HG02870 (cell line): ENCODE measurements around the gene CLINT1.
A peak's percentile ranks its signal among the peaks of the same experiment; 100 is the strongest.
"Not testable (repeated sequence)": the region's sequence is repeated elsewhere in the genome, so short reads cannot be mapped to it uniquely, and the experiment has no call there.

Experiments
- ATAC-seq: cut with Tn5 transposase; IDR thresholded peaks from one replicate; pipeline ENCODE4 v1.9.1; 2021; ENCODE audit warnings: mild to moderate bottlenecking, moderate library complexity; ENCODE audit not compliant: unreplicated experiment

Gene CLINT1

DNA sequence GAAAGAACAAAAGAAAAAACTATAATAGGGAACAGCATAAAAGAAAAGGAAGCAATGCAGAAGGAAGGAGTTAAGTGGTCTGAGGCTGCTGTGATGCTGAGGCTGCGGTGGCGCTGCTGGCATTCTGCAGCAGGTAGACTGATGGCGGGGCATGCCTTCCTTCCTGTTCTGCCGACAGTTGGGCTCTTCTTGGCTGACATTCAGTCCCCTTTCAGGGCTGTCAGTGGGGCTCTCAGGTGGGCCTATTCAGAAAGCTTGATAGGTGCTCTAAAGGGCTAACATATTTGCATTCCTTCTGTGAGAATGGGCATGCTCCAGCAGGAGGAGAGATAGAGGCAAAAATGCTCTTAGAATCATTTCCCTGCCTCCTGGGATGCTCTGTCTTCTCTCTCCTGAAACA lies 5.1 kb upstream of the CLINT1 start:
- ATAC-seq: no peak

- ATAC-seq: no peak
These were observed 3.4 kb upstream of the CLINT1 start for GRCh38 chr5:157862183-157862851.

- ATAC-seq: peak; percentile 60
These were observed 2.2 kb upstream of the CLINT1 start for GRCh38 chr5:157860898-157861890.

DNA sequence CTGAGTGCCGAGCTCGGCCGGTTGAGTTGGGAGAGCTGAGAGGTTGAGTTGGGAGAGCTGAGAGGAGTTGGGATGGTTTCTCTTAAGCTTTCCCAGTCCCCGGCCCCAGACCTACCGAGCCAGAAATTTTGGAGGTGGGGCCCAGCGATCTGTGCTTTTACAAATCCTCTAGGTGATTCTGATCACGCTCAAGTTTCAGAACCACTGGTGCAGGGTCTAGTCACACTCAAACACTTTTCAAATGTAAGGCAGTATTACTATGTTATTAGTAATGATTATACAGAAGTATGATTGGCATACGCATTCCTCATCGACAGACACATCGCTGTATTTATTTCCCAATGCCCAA lies 256 bp upstream of the CLINT1 start:
- no peak for ATAC-seq

- ATAC-seq: no peak
These were observed 974 bp downstream of the CLINT1 start for GRCh38 chr5:157857816-157858526.

- ATAC-seq: no peak
These were observed 3.4 kb downstream of the CLINT1 start for GRCh38 chr5:157855404-157855994.

GRCh38 chr5:157853365-157853764 lies 5.6 kb downstream of the CLINT1 start:
- not testable (repeated sequence) for ATAC-seq

DNA sequence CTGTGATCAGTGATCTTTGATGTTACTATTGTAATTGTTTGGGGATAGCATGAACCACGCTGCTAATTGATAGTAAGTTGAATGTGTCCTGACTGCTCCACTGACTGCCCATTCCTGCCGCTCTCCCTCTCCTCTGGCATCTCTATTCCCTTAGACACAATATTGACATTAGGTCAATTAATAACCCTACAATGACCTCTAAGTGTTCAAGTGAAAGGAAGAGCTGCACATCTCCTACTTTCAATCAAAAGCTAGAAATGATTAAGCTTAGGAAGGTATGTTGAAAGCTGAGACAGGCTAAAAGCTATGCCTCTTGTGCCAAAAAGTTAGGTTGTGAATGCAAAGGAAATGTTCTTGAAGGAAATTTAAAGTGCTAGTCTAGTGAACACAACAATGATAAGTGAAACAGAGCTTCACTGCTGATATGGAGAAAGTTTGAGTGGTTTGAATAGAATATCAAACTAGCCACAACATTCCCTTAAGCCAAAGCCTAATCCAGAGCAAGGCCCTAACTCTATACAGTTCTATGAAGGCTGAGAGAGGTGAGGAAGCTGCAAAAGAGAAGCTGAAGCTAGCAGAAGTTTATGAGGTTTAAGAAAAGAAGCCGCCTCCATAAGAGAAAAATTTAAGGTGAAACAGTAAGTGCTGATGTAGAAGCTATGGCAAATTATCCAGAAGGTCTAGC lies 12.9 kb downstream of the CLINT1 start:
- ATAC-seq: no peak

DNA sequence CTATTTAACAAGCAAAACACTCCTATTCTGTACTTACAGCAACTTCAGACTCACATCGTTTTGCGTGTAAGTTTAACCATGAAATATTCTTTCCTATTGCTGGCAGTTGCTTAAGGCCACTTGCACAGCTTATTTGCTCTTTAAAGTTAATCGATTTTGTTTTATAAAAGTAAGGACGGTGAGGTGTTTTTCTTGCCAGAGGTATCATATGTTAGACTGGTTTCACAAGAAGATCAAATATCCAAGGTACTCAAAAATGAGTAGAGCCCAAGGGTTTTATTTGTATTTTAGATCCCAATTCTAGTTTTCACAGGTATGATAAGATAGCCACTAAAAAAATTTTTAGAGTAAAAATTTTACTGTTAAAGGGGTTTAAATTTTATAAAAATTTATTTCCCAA lies 16.2 kb downstream of the CLINT1 start:
- no peak for ATAC-seq

DNA sequence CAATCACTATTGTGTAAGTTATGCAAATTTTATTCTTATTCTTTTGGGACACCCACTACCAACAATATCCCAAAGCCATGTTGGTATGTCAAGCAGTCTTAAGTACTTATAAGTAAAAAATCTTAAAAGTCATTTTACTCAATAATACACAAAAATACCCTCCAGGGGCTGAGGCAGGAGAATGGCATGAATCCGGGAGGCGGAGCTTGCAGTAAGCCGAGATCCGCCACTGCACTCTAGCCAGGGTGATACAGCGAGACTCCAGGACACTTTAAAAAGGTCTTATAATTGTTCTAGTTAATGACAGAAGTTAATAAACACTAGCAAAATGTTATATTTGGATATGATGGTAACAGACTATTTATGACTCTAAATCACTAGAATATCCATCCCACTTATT lies 16.8 kb downstream of the CLINT1 start:
- no peak for ATAC-seq

GRCh38 chr5:157839157-157839795 lies 19.7 kb downstream of the CLINT1 start:
- no peak for ATAC-seq

DNA sequence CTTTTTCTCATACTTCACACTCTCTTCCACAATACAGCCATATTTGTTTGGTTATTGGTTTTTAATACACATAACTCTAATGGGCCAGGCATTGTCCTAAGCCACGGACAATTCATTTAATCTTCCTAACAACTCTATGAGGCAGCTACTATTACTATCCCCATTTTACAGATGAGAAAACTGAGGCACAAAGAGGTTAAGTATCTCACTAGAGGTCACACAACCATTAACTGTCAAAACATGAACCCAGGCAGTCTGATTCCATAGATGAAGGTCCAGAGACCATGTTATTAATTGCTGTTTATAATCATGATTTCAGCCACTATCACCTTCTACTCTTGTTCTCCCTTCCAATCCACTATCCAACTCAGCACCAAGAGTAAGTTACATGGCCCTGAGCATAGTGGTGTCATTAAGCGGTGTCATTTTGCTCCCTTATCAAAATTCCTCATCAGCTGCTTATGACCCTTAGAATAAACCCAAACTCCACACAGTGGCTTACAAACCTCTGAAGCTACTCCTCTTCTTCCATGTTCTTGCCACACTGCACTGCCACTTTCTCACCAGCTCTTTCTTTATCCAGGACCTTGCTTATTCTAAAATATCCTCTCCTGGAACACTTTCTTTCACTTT lies 22.7 kb downstream of the CLINT1 start:
- ATAC-seq: no peak

DNA sequence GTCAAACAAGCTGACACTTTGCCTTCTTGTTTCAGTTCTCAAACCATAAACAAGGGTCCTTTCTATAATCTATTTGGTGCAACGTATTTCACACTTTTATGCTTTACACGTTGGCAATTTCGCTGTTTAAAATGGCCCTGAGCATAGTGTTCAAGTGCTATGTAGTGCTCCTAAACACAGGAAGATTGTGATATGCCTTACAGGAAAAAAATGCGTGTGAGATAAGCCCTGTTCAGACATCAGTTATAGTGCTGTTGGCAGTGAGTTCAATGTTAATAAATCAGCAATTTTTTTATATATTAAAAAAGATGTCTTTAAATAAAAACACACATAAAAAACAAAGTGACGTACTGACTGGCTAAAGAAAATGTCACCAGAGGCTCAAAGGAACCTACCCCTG lies 23.9 kb downstream of the CLINT1 start:
- no peak for ATAC-seq

DNA sequence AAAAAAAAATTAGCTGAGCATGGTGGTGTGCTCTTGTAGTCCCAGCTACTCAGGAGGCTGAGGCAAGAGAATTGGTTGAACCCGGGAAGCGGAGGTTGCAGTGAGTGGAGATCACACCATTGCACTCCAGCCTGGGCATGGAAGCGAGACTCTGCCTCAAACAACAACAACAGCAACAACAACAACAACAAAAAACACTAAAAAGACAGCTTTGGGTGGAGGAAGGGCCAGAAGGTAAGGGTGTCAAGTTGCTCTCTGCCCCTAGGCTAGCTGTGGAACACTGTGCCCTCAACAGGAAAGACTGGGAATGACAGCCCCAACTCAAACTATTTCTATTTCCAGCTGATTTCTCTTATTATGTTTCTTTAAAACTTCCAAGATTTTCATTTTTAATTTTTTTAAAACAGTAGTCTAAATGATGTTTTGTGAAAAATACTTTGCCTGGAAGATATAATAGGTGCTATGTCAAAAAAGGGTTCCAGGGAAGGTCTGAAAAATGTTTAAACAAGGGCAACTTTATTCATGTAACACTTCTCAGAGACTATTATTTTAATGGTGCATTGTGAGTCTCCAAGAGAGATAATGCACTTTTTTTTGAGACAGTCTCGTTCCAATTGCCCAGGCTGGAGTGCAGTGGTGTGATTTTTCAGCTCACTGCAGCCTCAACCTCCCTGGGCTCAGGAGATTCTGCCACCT lies 29.9 kb downstream of the CLINT1 start:
- no peak for ATAC-seq

- ATAC-seq: no peak
These were observed 30.6 kb downstream of the CLINT1 start for GRCh38 chr5:157828105-157828943.

DNA sequence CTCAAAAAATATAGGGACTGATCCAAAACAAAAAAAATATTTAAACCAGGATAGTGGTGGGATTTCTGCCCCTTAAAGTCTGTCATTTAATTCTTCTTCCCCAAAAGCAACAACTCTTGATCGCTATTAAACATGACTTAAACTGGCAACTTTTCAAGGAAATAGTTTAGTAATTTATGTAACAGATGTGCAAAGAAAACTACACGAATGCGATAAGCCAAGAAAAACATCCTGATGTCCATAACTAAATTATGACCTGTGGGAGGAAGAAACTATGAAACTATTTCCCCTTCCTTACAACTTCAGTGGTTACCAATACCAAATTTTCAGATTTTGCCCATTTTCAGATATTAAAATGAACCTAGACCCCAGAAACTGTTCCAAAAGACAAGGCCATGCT lies 31.5 kb downstream of the CLINT1 start:
- no peak for ATAC-seq

GRCh38 chr5:157823655-157824054 lies 35.3 kb downstream of the CLINT1 start:
- no peak for ATAC-seq
